GM23248 (cell line): Measurements from ENCODE around the gene HEMGN. TPM values are rescaled to one million over a fixed set of nuclear protein-coding genes. Genes with fewer than 3 reads are reported as not detected.
A peak's percentile ranks its signal among the peaks of the same experiment; 100 is the strongest.

Experiments
- DNase-seq: peaks from one replicate; pipeline ENCODE4 v3.0.0-alpha.2; 2015
- H2AFZ ChIP-seq: fragments of 200-600 bp; sonication (generic); 2 replicates; pipeline ENCODE4 v1.6.1; 2016; ENCODE audit warnings: antibody characterized with exemption
- H3F3A ChIP-seq: fragments of 200-600 bp; sonication (generic); 2 replicates; pipeline ENCODE4 v1.6.1; 2016; ENCODE audit warnings: mild to moderate bottlenecking, antibody characterized with exemption, mixed run types; ENCODE audit not compliant: insufficient read depth
- H3K27ac ChIP-seq: fragments of 200-600 bp; sonication (generic); 2 replicates; pipeline ENCODE4 v1.5.1; 2016; ENCODE audit warnings: mild to moderate bottlenecking
- H3K27me3 ChIP-seq: fragments of 200-600 bp; sonication (generic); replicated peaks from 2 replicates; pipeline ENCODE4 v1.6.1; 2016; ENCODE audit warnings: mild to moderate bottlenecking; ENCODE audit not compliant: insufficient read depth
- H3K36me3 ChIP-seq: fragments of 200-600 bp; sonication (generic); 2 replicates; pipeline ENCODE4 v1.6.1; 2016; ENCODE audit warnings: low read depth, mild to moderate bottlenecking
- H3K4me1 ChIP-seq: fragments of 200-600 bp; sonication (generic); 2 replicates; pipeline ENCODE4 v1.6.1; 2016; ENCODE audit warnings: mild to moderate bottlenecking; ENCODE audit not compliant: insufficient read depth
- H3K4me2 ChIP-seq: fragments of 200-600 bp; sonication (generic); one replicate; pipeline ENCODE4 v1.6.1; 2016; ENCODE audit warnings: mild to moderate bottlenecking; ENCODE audit not compliant: unreplicated experiment
- H3K4me3 ChIP-seq: fragments of 200-600 bp; sonication (generic); 2 replicates; pipeline ENCODE4 v1.5.1; 2016; ENCODE audit warnings: mild to moderate bottlenecking
- H3K79me2 ChIP-seq: fragments of 200-600 bp; sonication (generic); 2 replicates; pipeline ENCODE4 v1.6.1; 2016; ENCODE audit warnings: mild to moderate bottlenecking; ENCODE audit not compliant: insufficient read depth
- H3K9ac ChIP-seq: fragments of 200-600 bp; sonication (generic); 2 replicates; pipeline ENCODE4 v1.6.1; 2016; ENCODE audit warnings: mild to moderate bottlenecking
- H3K9me2 ChIP-seq: fragments of 200-600 bp; sonication (generic); 2 replicates; pipeline ENCODE4 v1.6.1; 2016; ENCODE audit warnings: mixed run types, mild to moderate bottlenecking, moderate library complexity; ENCODE audit not compliant: insufficient read depth
- H3K9me3 ChIP-seq: fragments of 200-600 bp; sonication (generic); one replicate; pipeline ENCODE4 v1.6.1; 2017; ENCODE audit warnings: low read depth
- H4K20me1 ChIP-seq: fragments of 200-600 bp; sonication (generic); 2 replicates; pipeline ENCODE4 v1.6.0; 2016; ENCODE audit not compliant: insufficient read depth
- EZH2 ChIP-seq: fragments of 200-600 bp; sonication (generic); IDR thresholded peaks from 2 replicates; pipeline ENCODE4 v1.6.1; 2018; ENCODE audit warnings: antibody characterized with exemption, mild to moderate bottlenecking; ENCODE audit not compliant: insufficient read depth, poor library complexity, severe bottlenecking
- EZH2phosphoT487 ChIP-seq: fragments of 200-600 bp; sonication (generic); IDR thresholded peaks from 2 replicates; pipeline ENCODE4 v1.6.1; 2018; ENCODE audit warnings: antibody characterized with exemption, moderate library complexity, mild to moderate bottlenecking, low read depth; ENCODE audit not compliant: insufficient read depth
- WGBS, 2 experiments: methylation state at CpG; one replicate each; pipeline ENCODE4 v1.1.6; 2015 to 2017; ENCODE audit warnings: low lambda C conversion rate in 2 of 2, low coverage in 1 of 2; ENCODE audit errors: missing lambda C conversion rate in 2 of 2; 5-methylcytosine and 5-hydroxymethylcytosine counted together
- in situ Hi-C: fragments of 300-500 bp; cut with MboI; formaldehyde crosslinking; loops from 2 replicates; pipeline ENCODE4 v1.15.0; 2020
- polyA plus RNA-seq: library from polyadenylated mRNA; unstranded; fragments of >200 nt; fragmentation: Nextera tagmentation; extraction: Ambion mirVana; gene quantifications from 2 replicates; pipeline ENCODE4 v1.2.1, GENCODE V29; 2016
- total RNA-seq: library from RNA; depleted of rRNA; stranded (reverse); fragments of >200 nt; shearing (Covaris generic); gene quantifications from 2 replicates; pipeline ENCODE4 v1.2.3, GENCODE V29; 2014

Gene HEMGN
- total and polyA plus RNA-seq, 2 experiments from 2014 or later: not detected

DNA sequence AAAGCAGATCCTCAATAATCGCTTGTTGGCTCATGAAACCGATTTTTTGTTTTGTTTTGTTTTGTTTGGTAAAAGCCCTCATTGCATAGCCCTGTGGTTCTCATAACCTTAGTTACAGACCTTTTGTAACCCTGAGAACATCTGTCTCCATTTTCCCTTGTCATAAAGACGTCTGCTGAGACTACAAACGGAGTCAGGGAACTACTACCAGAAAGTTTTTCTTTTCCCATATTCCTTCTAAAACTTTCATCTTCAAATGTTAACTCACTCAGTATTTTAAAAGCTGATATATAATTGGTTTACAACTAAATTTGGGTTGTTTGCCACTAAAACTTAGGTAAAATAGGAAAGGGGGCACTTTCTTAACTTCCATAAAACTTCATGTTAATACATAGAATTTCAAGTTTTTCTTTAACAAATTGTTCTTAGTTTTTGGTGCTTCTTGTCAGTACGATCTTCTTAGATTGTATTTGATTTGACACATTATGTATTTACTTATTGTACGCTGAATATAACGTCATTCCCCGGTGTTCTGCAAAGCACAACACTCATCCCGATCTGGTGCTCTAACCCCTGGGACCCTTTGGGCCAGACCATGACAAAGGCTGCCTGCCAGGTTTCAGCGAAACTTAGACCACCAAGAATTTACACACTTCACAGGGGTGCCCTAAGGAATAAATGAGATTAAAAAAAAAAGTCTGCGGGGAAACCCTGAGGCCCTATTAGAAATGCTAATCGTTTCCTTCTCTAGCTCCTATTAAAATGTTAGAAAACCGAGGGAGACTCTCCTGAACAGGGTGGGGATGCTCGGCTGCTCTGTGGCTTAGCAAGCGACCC is 44.1 kb upstream of the HEMGN start:
- peak overlapping the region; percentile 94 for H3K27ac ChIP-seq
- 18 to 21% methylated on average over 15 of the region's 15 CpGs for WGBS, 2 experiments

DNA sequence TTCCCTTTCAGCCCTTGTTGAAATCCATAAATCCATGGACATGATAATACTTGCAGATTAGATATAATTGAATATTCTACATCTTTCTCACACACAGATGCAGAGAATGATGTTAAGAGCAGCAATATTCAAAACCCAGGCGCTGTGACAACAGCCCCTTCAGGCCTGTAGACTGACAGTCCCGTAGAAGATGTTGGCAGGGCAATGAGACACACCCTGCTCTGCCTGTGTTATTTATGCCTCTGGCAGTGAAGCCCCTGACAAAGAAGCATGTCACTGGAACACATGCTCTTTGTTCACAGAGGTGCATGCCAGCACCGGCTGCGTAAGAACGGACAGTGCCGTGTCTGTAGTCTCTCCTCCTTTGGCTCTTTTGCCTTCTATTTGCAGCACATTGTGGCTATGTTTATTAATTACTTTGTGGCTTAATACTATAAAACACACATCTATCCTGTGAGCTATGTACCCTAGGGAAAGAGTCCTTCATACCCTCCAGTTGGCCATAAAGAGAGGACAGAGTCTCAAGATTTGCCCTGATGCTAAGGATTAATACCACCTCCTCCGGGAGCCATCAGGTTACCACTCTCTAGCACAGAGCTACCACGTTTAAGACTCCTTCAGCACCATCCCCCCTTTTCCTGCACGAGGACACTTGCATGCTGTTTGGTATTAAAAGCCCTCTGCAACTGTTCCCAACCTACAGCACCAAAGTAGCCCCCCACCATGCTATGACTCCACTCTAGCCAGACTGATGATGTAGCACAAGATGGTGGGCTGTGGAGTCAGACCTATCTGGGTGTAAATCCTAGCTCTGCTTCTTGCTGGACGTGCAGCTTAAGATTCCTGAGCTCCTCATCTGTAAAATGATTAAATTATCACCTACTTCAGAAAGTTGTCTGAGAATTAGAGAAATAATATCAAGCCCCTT is 43.2 kb upstream of the HEMGN start:
- TF ChIP-seq EZH2 (no peak), EZH2phosphoT487 (no peak)
- H3K36me3 ChIP-seq: no peaks in the 10 kb centered on the region
- peak overlapping the region; percentile 95 for H3K4me2 ChIP-seq
- peak overlapping the region; percentile 79 for H2AFZ ChIP-seq
- H3K9ac ChIP-seq: peak overlapping the region; percentile 99
- H3K27ac ChIP-seq: peak overlapping the region; percentile 94
- no peaks in the 10 kb centered on the region for H3K9me2 ChIP-seq
- H4K20me1 ChIP-seq: no peaks in the 10 kb centered on the region
- DNase-seq: peak; percentile 62
- no peaks in the 10 kb centered on the region for H3K27me3 ChIP-seq
- peaks cover 24% of the 10 kb centered on the region for H3K4me1 ChIP-seq
- peaks cover 15% of the 10 kb centered on the region; the same call in 1 of the 2 replicates for H3F3A ChIP-seq
- peak overlapping the region; percentile 94; the same call in 1 of the 2 replicates for H3K4me3 ChIP-seq
- 17 to 23% methylated on average over 10 of the region's 10 CpGs for whole genome bisulfite sequencing, 2 experiments
- in situ Hi-C loops: no loop called here
- H3K79me2 ChIP-seq: peaks cover 16% of the 10 kb centered on the region
- no peaks in the 10 kb centered on the region for H3K9me3 ChIP-seq

More for the DNA sequence above, 44.1 kb upstream of the HEMGN start:
- Histone ChIP-seq H3K9ac (peak overlapping the region; percentile 99), H3F3A (peaks cover 15% of the 10 kb centered on the region; the same call in 1 of the 2 replicates), H3K27me3 (no peaks in the 10 kb centered on the region), H3K4me2 (peak overlapping the region; percentile 95), H2AFZ (peak overlapping the region; percentile 79), H3K9me2 (no peaks in the 10 kb centered on the region), H3K4me1 (peaks cover 28% of the 10 kb centered on the region), H3K79me2 (peaks cover 25% of the 10 kb centered on the region), H3K9me3 (no peaks in the 10 kb centered on the region), H4K20me1 (0 out of 2 replicates have a peak, but pooled peaks cover under 1% of the 10 kb centered on the region), H3K36me3 (no peaks in the 10 kb centered on the region), H3K4me3 (peak overlapping the region; percentile 94)
- DNase-seq: peak; percentile 55
- in situ Hi-C loops: no loop called here
- TF ChIP-seq EZH2 (no peak), EZH2phosphoT487 (no peak)

DNA sequence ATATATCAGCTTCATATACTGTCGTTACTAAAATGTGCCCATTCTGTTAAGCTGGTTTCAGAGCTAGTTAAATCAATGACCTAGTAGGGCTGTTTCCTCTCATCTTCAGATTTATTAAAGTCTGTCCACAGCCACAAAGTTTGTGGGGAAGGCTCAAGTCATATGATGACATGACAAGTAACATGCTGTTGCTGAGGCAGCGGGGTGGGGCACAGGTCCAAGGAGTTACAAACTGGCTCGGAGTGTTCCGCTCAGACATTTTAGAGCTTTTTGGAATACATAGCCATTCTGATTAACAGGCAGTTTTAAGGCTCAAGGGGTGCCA is 42.5 kb upstream of the HEMGN start:
- Histone ChIP-seq H2AFZ (peak overlapping the region; percentile 54), H3K4me2 (peak overlapping the region; percentile 45)
- in situ Hi-C loops: no loop called here

More for the DNA sequence above, 42.5 kb upstream of the HEMGN start:
- WGBS, 2 experiments: 24 to 26% methylated on average over 4 of the region's 4 CpGs
- peak; percentile 76 for DNase-seq
- no peaks in the 10 kb centered on the region for H3K9me3 ChIP-seq
- no peaks in the 10 kb centered on the region for H3K36me3 ChIP-seq
- H3K27me3 ChIP-seq: no peaks in the 10 kb centered on the region
- no peaks in the 10 kb centered on the region for H3K9me2 ChIP-seq
- peak overlapping the region; percentile 99 for H3K9ac ChIP-seq
- peaks cover 21% of the 10 kb centered on the region for H3K4me1 ChIP-seq
- TF ChIP-seq EZH2phosphoT487 (no peak), EZH2 (no peak)
- peak overlapping the region; percentile 94 for H3K27ac ChIP-seq
- H3K79me2 ChIP-seq: peaks cover 8% of the 10 kb centered on the region
- peaks cover 12% of the 10 kb centered on the region; the same call in 1 of the 2 replicates for H3F3A ChIP-seq
- peak overlapping the region; percentile 17; the same call in 1 of the 2 replicates for H3K4me3 ChIP-seq
- no peaks in the 10 kb centered on the region for H4K20me1 ChIP-seq
